Stomach smooth muscle (tissue), 2 donors: ENCODE data around the gene TNNI3.
A peak's percentile ranks its signal among the peaks of the same experiment; 100 is the strongest.

Experiments
- H3K27ac ChIP-seq: one replicate; pipeline ENCODE4 v1.7.0; 2013; ENCODE audit warnings: mild to moderate bottlenecking, low read length, inconsistent platforms
- H3K27me3 ChIP-seq, 2 donors: one replicate each; pipeline ENCODE4 v1.7.0; 2013; ENCODE audit warnings: low read length in 2 of 2; ENCODE audit not compliant: insufficient read depth in 2 of 2, control insufficient read depth in 1 of 2
- H3K36me3 ChIP-seq, 2 donors: one replicate each; pipeline ENCODE4 v1.7.0; 2013; ENCODE audit warnings: low read length in 2 of 2; ENCODE audit not compliant: control insufficient read depth in 2 of 2, insufficient read depth in 2 of 2
- H3K4me1 ChIP-seq: one replicate; pipeline ENCODE4 v1.7.0; 2013; ENCODE audit warnings: low read length; ENCODE audit not compliant: control insufficient read depth, insufficient read depth
- H3K4me3 ChIP-seq, 2 donors: one replicate each; pipeline ENCODE4 v1.7.0; 2013; ENCODE audit warnings: low read length in 2 of 2
- H3K9ac ChIP-seq, 2 donors: one replicate each; pipeline ENCODE4 v1.7.0; 2013; ENCODE audit warnings: low read length in 2 of 2, mild to moderate bottlenecking in 1 of 2
- H3K9me3 ChIP-seq, 2 donors: one replicate each; pipeline ENCODE4 v1.7.0; 2013; ENCODE audit warnings: low read length in 2 of 2; ENCODE audit not compliant: control insufficient read depth in 2 of 2
- donor health status: healthy.
- donor health status: Pancreatic carcinoma.

The TNNI3 gene

DNA sequence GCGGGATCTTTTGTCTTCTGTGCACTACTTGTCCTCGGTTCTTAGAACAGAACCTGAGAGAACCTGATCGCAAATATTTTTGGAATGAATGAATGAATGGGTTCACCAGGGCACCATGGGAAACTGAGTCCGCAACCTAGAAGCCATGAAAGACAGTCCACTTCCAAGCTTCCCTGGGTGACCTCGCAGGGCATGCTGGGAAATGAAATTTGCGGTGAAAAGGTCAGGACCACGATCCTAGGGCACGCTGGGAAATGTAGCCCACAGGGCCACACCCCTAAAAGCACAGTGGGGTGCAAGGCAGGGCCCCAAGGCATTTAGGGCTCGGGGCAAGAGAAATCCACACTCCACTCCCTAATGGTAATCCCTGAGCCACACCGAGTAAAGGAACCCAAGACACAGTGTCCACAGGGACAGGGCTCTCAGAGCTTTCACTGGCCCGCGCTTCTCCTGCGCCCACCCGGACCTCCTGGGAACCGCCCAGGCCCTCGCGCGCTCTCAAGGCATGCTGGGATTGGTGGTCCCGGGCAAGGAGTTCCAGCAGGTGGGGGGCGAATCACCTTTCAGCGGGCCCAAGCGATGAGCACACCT lies 39.0 kb downstream of the TNNI3 start:
- no peaks in the 10 kb centered on the region for H3K36me3 ChIP-seq
- H3K27me3 ChIP-seq = no peaks in the 10 kb centered on the region
- H3K9ac ChIP-seq = peak overlapping the region in 1 of 2 donors; percentile 63
- H3K27ac ChIP-seq = peak overlapping the region; percentile 58
- peaks cover 38% of the 10 kb centered on the region for H3K4me1 ChIP-seq
- H3K4me3 ChIP-seq = peak overlapping the region; percentile 80 to 90
- H3K9me3 ChIP-seq = no peaks in the 10 kb centered on the region

DNA sequence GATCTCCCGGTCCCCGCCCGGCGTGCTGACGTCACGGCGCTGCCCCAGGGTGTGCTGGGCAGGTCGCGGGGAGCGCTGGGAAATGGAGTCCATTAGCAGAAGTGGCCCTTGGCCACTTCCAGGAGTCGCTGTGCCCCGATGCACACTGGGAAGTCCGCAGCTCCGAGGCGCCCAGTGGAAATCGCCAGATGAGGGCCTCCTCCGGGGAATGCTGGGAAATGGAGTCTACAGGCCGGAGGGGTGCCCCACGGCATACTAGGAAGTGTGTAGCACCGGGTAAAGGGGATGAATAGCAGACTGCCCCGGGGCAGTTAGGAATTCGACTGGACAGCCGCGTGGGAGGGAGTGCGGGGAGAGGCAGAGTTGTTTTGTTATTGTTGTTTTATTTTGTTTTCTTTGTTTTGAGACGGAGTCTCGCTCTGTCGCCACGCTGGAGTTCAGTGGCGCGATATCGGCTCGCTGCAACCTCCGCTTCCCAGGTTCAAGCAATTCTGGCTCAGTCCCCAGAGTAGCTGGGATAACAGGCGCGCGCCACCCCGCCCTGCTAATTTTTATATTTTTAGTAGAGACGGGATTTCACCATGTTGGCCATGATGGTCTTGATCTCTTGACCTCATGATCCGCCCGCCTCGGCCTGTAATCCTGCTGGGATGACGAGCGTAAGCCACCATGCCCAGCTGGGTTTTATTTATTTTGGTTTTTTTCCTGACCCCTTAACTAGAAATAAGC lies 39.7 kb downstream of the TNNI3 start:
- Histone ChIP-seq H3K4me1 (peaks cover 45% of the 10 kb centered on the region), H3K9ac (peak overlapping the region; percentile 63 to 73), H3K36me3 (no peaks in the 10 kb centered on the region), H3K27me3 (no peaks in the 10 kb centered on the region), H3K4me3 (peak overlapping the region; percentile 80 to 90), H3K27ac (peak overlapping the region; percentile 58), H3K9me3 (no peaks in the 10 kb centered on the region)

DNA sequence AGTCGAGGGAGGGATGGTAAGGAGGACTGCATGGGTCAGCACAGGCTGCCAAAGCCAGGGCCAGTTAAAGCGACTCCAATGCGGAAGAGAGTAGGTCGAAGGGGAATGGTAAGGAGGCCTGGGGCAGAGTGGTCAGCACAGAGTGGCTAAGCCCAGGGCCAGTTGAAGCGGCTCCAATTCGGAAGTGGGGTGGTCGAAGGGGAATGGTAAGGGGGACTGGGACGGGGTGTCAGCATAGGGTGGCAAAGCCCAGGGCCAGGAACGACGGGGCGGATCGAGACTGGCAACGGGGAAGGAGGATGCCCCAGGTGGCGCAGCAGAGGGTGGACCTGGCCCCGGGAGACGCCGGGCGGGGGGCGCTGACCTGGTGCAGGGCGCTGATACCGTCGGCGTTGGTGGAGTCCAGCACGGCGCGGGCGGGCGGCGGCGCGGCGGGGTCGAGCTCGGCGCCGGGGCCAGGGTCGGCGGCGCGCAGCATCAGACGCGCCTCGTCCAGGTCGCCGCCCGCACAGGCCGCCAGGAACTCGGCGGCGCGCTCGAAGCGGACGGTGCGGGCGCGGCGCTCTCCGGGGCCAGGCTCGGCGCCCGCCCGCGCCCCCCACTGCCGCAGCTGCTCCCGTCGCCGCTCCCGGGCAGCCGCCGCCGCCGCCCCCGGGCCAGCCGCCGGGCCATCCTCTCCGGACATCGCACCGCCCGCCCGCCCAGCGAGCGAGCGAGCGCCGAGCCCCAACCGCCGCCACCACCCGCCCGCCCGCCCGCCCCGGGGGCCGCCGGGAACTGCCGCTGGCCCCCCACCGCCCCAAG lies 40.5 kb downstream of the TNNI3 start, which contains the start of gene PPP1R12C:
TSS of gene PPP1R12C (minus strand) at position 779 of the 804 bp plus-strand sequence. CDS start at position 685, 94 bp downstream.
- H3K4me3 ChIP-seq = peak within 1 kb of the TSS; percentile 94 to 97
- H3K4me1 ChIP-seq = peaks cover 52% of the 10 kb centered on the region
- H3K9ac ChIP-seq = peak within 1 kb of the TSS; percentile 95 to 97
- no peaks in the 10 kb centered on the region for H3K27me3 ChIP-seq
- H3K36me3 ChIP-seq = peaks cover 0 to 2% of the 10 kb centered on the region in 2 donors
- no peaks in the 10 kb centered on the region for H3K9me3 ChIP-seq
- peak within 1 kb of the TSS; percentile 98 for H3K27ac ChIP-seq

DNA sequence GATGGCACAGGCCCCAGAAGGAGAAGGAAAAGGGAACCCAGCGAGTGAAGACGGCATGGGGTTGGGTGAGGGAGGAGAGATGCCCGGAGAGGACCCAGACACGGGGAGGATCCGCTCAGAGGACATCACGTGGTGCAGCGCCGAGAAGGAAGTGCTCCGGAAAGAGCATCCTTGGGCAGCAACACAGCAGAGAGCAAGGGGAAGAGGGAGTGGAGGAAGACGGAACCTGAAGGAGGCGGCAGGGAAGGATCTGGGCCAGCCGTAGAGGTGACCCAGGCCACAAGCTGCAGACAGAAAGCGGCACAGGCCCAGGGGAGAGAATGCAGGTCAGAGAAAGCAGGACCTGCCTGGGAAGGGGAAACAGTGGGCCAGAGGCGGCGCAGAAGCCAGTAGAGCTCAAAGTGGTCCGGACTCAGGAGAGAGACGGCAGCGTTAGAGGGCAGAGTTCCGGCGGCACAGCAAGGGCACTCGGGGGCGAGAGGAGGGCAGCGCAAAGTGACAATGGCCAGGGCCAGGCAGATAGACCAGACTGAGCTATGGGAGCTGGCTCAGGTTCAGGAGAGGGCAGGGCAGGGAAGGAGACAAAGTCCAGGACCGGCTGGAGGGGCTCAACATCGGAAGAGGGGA lies 41.2 kb downstream of the TNNI3 start:
- no peaks in the 10 kb centered on the region for H3K27me3 ChIP-seq
- no peaks in the 10 kb centered on the region for H3K9me3 ChIP-seq
- peak overlapping the region; percentile 98 for H3K27ac ChIP-seq
- H3K9ac ChIP-seq = peak overlapping the region; percentile 95 to 97
- H3K4me1 ChIP-seq = peaks cover 59% of the 10 kb centered on the region
- H3K4me3 ChIP-seq = peak overlapping the region; percentile 94 to 97
- peaks cover 0 to 3% of the 10 kb centered on the region in 2 donors for H3K36me3 ChIP-seq

DNA sequence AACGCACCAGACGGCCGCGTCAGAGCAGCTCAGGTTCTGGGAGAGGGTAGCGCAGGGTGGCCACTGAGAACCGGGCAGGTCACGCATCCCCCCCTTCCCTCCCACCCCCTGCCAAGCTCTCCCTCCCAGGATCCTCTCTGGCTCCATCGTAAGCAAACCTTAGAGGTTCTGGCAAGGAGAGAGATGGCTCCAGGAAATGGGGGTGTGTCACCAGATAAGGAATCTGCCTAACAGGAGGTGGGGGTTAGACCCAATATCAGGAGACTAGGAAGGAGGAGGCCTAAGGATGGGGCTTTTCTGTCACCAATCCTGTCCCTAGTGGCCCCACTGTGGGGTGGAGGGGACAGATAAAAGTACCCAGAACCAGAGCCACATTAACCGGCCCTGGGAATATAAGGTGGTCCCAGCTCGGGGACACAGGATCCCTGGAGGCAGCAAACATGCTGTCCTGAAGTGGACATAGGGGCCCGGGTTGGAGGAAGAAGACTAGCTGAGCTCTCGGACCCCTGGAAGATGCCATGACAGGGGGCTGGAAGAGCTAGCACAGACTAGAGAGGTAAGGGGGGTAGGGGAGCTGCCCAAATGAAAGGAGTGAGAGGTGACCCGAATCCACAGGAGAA lies 42.0 kb downstream of the TNNI3 start:
- Histone ChIP-seq H3K27me3 (no peaks in the 10 kb centered on the region), H3K9ac (peak overlapping the region; percentile 95 to 97), H3K36me3 (peaks cover 0 to 3% of the 10 kb centered on the region in 2 donors), H3K9me3 (no peaks in the 10 kb centered on the region), H3K4me3 (peak overlapping the region; percentile 94 to 97), H3K4me1 (peaks cover 64% of the 10 kb centered on the region), H3K27ac (peak overlapping the region; percentile 98)

DNA sequence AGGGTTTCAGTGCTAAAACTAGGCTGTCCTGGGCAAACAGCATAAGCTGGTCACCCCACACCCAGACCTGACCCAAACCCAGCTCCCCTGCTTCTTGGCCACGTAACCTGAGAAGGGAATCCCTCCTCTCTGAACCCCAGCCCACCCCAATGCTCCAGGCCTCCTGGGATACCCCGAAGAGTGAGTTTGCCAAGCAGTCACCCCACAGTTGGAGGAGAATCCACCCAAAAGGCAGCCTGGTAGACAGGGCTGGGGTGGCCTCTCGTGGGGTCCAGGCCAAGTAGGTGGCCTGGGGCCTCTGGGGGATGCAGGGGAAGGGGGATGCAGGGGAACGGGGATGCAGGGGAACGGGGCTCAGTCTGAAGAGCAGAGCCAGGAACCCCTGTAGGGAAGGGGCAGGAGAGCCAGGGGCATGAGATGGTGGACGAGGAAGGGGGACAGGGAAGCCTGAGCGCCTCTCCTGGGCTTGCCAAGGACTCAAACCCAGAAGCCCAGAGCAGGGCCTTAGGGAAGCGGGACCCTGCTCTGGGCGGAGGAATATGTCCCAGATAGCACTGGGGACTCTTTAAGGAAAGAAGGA lies 42.9 kb downstream of the TNNI3 start:
- no peaks in the 10 kb centered on the region for H3K9me3 ChIP-seq
- peak overlapping the region; percentile 98 for H3K27ac ChIP-seq
- peaks cover 0 to 4% of the 10 kb centered on the region in 2 donors for H3K36me3 ChIP-seq
- peaks cover 70% of the 10 kb centered on the region for H3K4me1 ChIP-seq
- H3K27me3 ChIP-seq = no peaks in the 10 kb centered on the region
- H3K4me3 ChIP-seq = peak overlapping the region in 1 of 2 donors; percentile 97
- peak overlapping the region; percentile 82 to 95 for H3K9ac ChIP-seq

DNA sequence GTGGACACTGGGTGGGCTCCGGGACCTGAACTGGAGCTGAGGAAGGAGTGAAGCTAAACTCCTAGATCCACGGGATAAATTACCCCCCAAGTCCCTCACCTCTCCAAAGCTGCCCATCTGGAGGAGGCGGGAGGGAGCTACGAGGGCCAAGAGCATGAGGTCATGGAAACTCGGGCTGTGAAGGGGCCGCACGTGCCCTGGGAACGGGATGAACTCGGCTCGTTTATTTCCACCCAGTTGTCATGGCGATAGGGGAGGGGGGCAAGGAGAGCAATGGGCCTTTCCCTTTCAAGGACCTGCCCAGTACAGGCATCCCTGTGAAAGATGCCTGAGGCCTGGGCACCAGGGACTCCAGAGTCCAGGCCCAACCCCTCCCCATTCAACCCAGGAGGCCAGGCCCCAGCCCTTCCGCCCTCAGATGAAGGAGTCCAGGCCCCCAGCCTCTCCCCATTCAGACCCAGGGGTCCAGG lies 43.9 kb downstream of the TNNI3 start:
- H3K27ac ChIP-seq = peak overlapping the region; percentile 98
- peak overlapping the region; percentile 21 to 66 for H3K4me3 ChIP-seq
- peaks cover 0 to 13% of the 10 kb centered on the region in 2 donors for H3K36me3 ChIP-seq
- H3K9ac ChIP-seq = peak overlapping the region; percentile 84 to 95
- H3K4me1 ChIP-seq = peaks cover 78% of the 10 kb centered on the region
- H3K27me3 ChIP-seq = no peaks in the 10 kb centered on the region
- H3K9me3 ChIP-seq = no peaks in the 10 kb centered on the region

DNA sequence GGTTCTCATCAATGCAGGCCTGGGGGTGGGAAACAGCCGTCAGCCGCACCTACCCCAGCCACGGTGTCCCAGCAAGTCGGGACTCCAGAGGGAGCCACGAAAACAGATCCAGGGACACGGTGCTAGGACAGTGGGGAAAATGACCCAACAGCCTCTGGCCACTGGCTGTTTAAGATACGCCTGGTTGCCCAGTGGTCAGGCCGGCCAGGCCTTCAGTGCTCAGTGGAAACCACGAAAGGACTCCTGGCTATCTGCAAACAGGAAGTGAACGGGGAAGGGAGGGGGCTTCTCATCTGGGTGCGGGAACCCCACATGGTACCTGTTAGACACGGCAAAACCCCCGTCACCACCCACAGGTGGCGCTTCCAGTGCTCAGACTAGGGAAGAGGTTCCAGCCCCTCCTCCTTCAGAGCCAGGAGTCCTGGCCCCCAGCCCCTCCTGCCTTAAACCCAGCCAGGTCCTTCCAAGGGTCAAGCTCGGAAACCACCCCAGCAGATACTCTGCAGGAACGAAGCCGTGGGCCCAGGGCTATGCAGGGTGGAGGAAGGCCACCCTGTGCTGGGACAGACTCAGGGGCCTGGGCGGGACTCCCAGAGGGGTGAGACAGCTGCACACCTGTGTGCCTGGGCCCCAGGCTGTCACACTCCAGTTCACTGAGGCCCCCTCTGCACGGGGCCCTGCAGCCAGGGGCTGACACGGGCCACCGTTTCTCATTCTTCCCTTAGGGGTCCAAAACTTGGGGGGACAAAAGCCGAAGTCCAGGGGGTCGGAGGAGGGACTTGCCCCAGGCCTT lies 44.6 kb downstream of the TNNI3 start:
- H3K36me3 ChIP-seq = peaks cover 0 to 13% of the 10 kb centered on the region in 2 donors
- peak overlapping the region; percentile 98 for H3K27ac ChIP-seq
- no peaks in the 10 kb centered on the region for H3K9me3 ChIP-seq
- peaks cover 73% of the 10 kb centered on the region for H3K4me1 ChIP-seq
- no peaks in the 10 kb centered on the region for H3K27me3 ChIP-seq
- H3K4me3 ChIP-seq = peak overlapping the region; percentile 21 to 66
- peak overlapping the region; percentile 56 to 84 for H3K9ac ChIP-seq

DNA sequence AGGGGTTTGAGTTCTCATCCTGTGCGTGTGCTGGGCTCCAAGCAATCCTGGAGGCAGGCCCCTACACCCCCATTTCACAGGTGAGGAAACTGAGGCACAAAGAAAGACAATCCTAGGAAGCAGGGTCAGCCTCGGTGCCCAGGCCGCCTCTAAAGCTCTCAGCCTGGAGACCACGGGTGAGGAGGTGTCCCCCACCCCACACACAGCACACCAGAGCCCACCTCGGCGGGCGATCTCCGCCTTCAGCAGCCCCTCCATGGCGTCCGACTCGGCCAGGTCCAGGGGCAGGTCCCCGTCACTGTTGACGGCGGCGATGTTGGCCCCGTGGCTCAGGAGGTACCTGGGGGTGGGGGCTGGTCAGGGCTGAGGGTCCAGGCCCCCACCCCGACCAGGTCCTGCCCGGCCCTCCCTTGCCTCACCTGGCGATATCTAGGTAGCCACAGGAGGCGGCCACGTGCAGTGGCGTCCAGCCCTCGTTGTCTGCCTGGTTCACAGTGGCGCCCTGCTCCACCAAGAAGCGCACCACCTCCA lies 45.2 kb downstream of the TNNI3 start:
- Histone ChIP-seq H3K4me1 (peaks cover 73% of the 10 kb centered on the region), H3K9ac (peak overlapping the region in 1 of 2 donors; percentile 84), H3K9me3 (no peaks in the 10 kb centered on the region)

More for the DNA sequence above, 45.2 kb downstream of the TNNI3 start:
- Histone ChIP-seq H3K36me3 (peaks cover 0 to 13% of the 10 kb centered on the region in 2 donors), H3K27ac (peak overlapping the region; percentile 98), H3K27me3 (no peaks in the 10 kb centered on the region), H3K4me3 (peak overlapping the region; percentile 21 to 66)
